HEK293 (cell line): ENCODE data around the gene SLAMF6.

Source experiments
- CTCF ChIA-PET: fragments of 350-600 bp; formaldehyde crosslinking; extraction: SDS; loops from one replicate; lab custom pipeline; 2021; ENCODE audit warnings: antibody characterized with exemption; lab: Yijun Ruan, JAX
- POLR2A ChIA-PET: fragments of 300-600 bp; formaldehyde crosslinking; extraction: SDS; loops from one replicate; lab custom pipeline; 2020; ENCODE audit warnings: antibody characterized with exemption, inconsistent platforms; lab: Yijun Ruan, JAX
- H3K27ac ChIP-seq: fragments of 200-500 bp; sonication (Bioruptor generic); 2 replicates; pipeline ENCODE4 v1.5.1; 2014; ENCODE audit warnings: low read depth, low read length, control low read depth, inconsistent platforms; ENCODE audit errors: extremely low read depth
- H3K36me3 ChIP-seq, 2 experiments: fragments of 200-500 bp in 1 of 2; sonication (Bioruptor generic) in 1 of 2; 1 replicate in 1 of 2; 2 replicates in 1 of 2; pipeline ENCODE4 v1.5.1; 2014 to 2017; ENCODE audit warnings: inconsistent platforms in 2 of 2, low read length in 2 of 2; ENCODE audit not compliant: control insufficient read depth in 2 of 2, insufficient read depth in 1 of 2
- H3K4me1 ChIP-seq: fragments of 200-500 bp; sonication (Bioruptor generic); 2 replicates; pipeline ENCODE4 v1.5.1; 2014; ENCODE audit warnings: mild to moderate bottlenecking, low read length, inconsistent platforms; ENCODE audit not compliant: control insufficient read depth, insufficient read depth
- H3K4me3 ChIP-seq: 2 replicates; pipeline ENCODE4 v1.5.1; 2011; ENCODE audit warnings: low read depth, mild to moderate bottlenecking, control low read depth, low read length, moderate library complexity
- H3K9me3 ChIP-seq: fragments of 200-500 bp; sonication (Bioruptor generic); 2 replicates; pipeline ENCODE4 v1.5.1; 2014; ENCODE audit warnings: low read depth, low read length, inconsistent platforms; ENCODE audit not compliant: control insufficient read depth, insufficient read depth
- BCL11A ChIP-seq: fragments of 450-650 bp; formaldehyde crosslinking; IDR thresholded peaks from 2 replicates; pipeline ENCODE4 v1.5.1; 2016; ENCODE audit warnings: low read depth, missing biosample characterization, missing genetic modification characterization
- INSM2 ChIP-seq: fragments of 450-650 bp; formaldehyde crosslinking; IDR thresholded peaks from 2 replicates; pipeline ENCODE4 v1.5.1; 2016; ENCODE audit warnings: missing biosample characterization, missing genetic modification characterization
- OVOL3 ChIP-seq: fragments of 450-650 bp; formaldehyde crosslinking; IDR thresholded peaks from 2 replicates; pipeline ENCODE4 v1.5.1; 2016; ENCODE audit warnings: missing biosample characterization, missing genetic modification characterization
- RBAK ChIP-seq: fragments of 450-650 bp; formaldehyde crosslinking; IDR thresholded peaks from 2 replicates; pipeline ENCODE4 v1.5.1; 2016; ENCODE audit warnings: missing biosample characterization, missing genetic modification characterization
- SCRT1 ChIP-seq: fragments of 450-650 bp; formaldehyde crosslinking; IDR thresholded peaks from 2 replicates; pipeline ENCODE4 v1.5.1; 2016; ENCODE audit warnings: missing biosample characterization, missing genetic modification characterization, borderline replicate concordance
- ZBTB17 ChIP-seq: fragments of 450-650 bp; formaldehyde crosslinking; IDR thresholded peaks from 2 replicates; pipeline ENCODE4 v1.5.1; 2016; ENCODE audit warnings: missing biosample characterization, missing genetic modification characterization
- ZBTB8A ChIP-seq: fragments of 450-650 bp; formaldehyde crosslinking; IDR thresholded peaks from 2 replicates; pipeline ENCODE4 v1.5.1; 2016; ENCODE audit warnings: missing biosample characterization, missing genetic modification characterization
- ZFP3 ChIP-seq: fragments of 450-650 bp; formaldehyde crosslinking; IDR thresholded peaks from 2 replicates; pipeline ENCODE4 v1.5.1; 2016; ENCODE audit warnings: low read depth, missing biosample characterization, missing genetic modification characterization
- ZNF133 ChIP-seq: fragments of 450-650 bp; formaldehyde crosslinking; IDR thresholded peaks from 2 replicates; pipeline ENCODE4 v1.5.1; 2016; ENCODE audit warnings: missing biosample characterization, missing genetic modification characterization
- ZNF248 ChIP-seq: fragments of 450-650 bp; formaldehyde crosslinking; IDR thresholded peaks from 2 replicates; pipeline ENCODE4 v1.5.1; 2017; ENCODE audit warnings: missing biosample characterization, missing genetic modification characterization
- ZNF335 ChIP-seq: fragments of 450-650 bp; formaldehyde crosslinking; conservative IDR thresholded peaks from 2 replicates; pipeline ENCODE4 v1.5.1; 2016; ENCODE audit warnings: missing biosample characterization, missing genetic modification characterization
- ZNF394 ChIP-seq: fragments of 450-650 bp; formaldehyde crosslinking; IDR thresholded peaks from 2 replicates; pipeline ENCODE4 v1.5.1; 2016; ENCODE audit warnings: missing biosample characterization, missing genetic modification characterization, mild to moderate bottlenecking, moderate library complexity, borderline replicate concordance
- ZNF404 ChIP-seq: fragments of 450-650 bp; formaldehyde crosslinking; IDR thresholded peaks from 2 replicates; pipeline ENCODE4 v1.5.1; 2017; ENCODE audit warnings: missing biosample characterization, missing genetic modification characterization
- ZNF48 ChIP-seq: fragments of 450-650 bp; formaldehyde crosslinking; IDR thresholded peaks from 2 replicates; pipeline ENCODE4 v1.5.1; 2016; ENCODE audit warnings: missing biosample characterization, missing genetic modification characterization
- ZNF580 ChIP-seq: fragments of 450-650 bp; formaldehyde crosslinking; IDR thresholded peaks from 2 replicates; pipeline ENCODE4 v1.5.1; 2016; ENCODE audit warnings: missing biosample characterization, missing genetic modification characterization
- ZNF768 ChIP-seq: fragments of 450-650 bp; formaldehyde crosslinking; IDR thresholded peaks from 2 replicates; pipeline ENCODE4 v1.5.1; 2018; ENCODE audit warnings: missing biosample characterization, mild to moderate bottlenecking, missing genetic modification characterization
- ZNF776 ChIP-seq: fragments of 450-650 bp; formaldehyde crosslinking; IDR thresholded peaks from 2 replicates; pipeline ENCODE4 v1.5.0; 2017; ENCODE audit warnings: missing biosample characterization, missing genetic modification characterization, borderline replicate concordance
- TF ChIP-seq, protein P1 (sequence below): fragments of 450-650 bp; formaldehyde crosslinking; IDR thresholded peaks from 2 replicates; pipeline ENCODE4 v1.5.1; 2016; ENCODE audit warnings: missing biosample characterization, missing genetic modification characterization
- TF ChIP-seq, protein P2 (sequence below): fragments of 450-650 bp; formaldehyde crosslinking; IDR thresholded peaks from 2 replicates; pipeline ENCODE4 v1.5.1; 2016; ENCODE audit warnings: missing biosample characterization, missing genetic modification characterization
- TF ChIP-seq, protein P3 (sequence below): fragments of 450-650 bp; formaldehyde crosslinking; IDR thresholded peaks from 2 replicates; pipeline ENCODE4 v1.5.1; 2016; ENCODE audit warnings: missing biosample characterization, missing genetic modification characterization
- TF ChIP-seq, protein P4 (sequence below): fragments of 450-650 bp; formaldehyde crosslinking; conservative IDR thresholded peaks from 2 replicates; pipeline ENCODE4 v1.5.1; 2016; ENCODE audit warnings: low read depth, missing biosample characterization, missing genetic modification characterization

SLAMF6 gene

DNA sequence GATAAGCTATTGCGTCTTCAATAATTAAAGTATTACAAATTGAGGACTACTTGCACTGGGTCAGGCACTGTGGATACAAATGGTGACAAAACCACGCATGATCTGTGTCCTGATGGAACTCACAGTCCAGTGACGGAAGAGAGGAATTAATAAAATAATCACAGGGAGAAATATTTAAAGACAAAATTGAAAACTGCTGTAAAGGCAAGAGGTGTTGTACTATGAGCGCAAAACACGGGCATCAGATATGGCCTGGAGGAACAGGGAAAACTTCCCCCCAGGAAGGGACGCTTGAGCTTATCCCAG, 16.6 kb upstream of the SLAMF6 start (continued):
- TF ChIP-seq, protein P1, sequence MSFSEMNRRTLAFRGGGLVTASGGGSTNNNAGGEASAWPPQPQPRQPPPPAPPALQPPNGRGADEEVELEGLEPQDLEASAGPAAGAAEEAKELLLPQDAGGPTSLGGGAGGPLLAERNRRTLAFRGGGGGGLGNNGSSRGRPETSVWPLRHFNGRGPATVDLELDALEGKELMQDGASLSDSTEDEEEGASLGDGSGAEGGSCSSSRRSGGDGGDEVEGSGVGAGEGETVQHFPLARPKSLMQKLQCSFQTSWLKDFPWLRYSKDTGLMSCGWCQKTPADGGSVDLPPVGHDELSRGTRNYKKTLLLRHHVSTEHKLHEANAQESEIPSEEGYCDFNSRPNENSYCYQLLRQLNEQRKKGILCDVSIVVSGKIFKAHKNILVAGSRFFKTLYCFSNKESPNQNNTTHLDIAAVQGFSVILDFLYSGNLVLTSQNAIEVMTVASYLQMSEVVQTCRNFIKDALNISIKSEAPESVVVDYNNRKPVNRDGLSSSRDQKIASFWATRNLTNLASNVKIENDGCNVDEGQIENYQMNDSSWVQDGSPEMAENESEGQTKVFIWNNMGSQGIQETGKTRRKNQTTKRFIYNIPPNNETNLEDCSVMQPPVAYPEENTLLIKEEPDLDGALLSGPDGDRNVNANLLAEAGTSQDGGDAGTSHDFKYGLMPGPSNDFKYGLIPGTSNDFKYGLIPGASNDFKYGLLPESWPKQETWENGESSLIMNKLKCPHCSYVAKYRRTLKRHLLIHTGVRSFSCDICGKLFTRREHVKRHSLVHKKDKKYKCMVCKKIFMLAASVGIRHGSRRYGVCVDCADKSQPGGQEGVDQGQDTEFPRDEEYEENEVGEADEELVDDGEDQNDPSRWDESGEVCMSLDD (tag by site-specific recombination), result no peak
- TF ChIP-seq ZNF335, result no peak
- TF ChIP-seq, protein P2, sequence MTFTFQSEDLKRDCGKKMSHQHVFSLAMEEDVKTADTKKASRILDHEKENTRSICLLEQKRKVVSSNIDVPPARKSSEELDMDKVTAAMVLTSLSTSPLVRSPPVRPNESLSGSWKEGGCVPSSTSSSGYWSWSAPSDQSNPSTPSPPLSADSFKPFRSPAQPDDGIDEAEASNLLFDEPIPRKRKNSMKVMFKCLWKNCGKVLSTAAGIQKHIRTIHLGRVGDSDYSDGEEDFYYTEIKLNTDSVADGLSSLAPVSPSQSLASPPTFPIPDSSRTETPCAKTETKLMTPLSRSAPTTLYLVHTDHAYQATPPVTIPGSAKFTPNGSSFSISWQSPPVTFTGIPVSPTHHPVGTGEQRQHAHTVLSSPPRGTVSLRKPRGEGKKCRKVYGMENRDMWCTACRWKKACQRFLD (tag by site-specific recombination), result no peak
- no peak for TF ChIP-seq ZNF48 (tag by site-specific recombination)
- no peak for TF ChIP-seq RBAK (tag by site-specific recombination)

DNA sequence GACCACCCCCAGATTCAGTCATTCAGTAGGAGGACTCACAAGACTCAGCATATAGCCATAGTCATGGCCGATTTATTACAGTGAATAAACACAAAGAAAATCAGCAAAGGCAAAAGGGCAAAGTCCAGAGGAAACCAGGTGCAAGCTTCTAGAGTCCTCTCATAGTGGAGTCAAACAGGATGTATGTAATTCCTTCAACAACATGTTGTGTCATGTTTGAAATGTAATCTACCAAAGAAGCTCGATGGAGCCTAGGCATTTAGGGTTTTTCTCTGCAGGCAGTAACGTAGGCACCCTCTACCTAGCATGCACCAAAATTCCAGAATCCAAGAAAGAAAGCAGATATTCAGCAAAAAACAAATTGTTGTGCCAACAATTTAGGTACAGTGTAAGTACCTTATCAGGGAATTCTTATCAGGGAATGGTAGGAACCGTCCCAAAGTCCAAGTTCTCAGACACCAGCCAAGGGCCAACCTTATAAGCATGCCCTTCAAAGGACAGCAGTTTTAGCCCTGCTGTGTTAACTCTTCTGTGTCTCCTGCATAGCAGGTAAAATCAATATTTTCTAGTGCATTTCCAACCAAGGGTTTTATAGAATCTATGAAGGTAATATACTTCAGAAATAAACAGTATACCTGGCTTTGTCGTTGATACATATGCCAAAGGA, 16.1 kb upstream of the SLAMF6 start:
- Histone ChIP-seq H3K4me3 (no peak overlapping the region), H3K4me1 (no peaks in the 10 kb centered on the region), H3K27ac (no peak overlapping the region), H3K9me3 (no peaks in the 10 kb centered on the region), H3K36me3 (no peaks in the 10 kb centered on the region)
- ChIA-PET POLR2A (no interaction called here), CTCF (interaction anchor here (1.2 to 1.3 kb wide), 2 partner anchors 10 to 186 kb away, joined by 3 to 4 read pairs; no protein-coding TSS in a partner anchor)
- no peak for TF ChIP-seq ZNF404 (tag by site-specific recombination)
- TF ChIP-seq ZNF580, result no peak
- no peak for TF ChIP-seq ZBTB8A (tag by site-specific recombination)
- no peak for TF ChIP-seq ZFP3 (tag by site-specific recombination)
- no peak for TF ChIP-seq ZNF776 (tag by site-specific recombination)
- TF ChIP-seq ZNF335, result no peak
- TF ChIP-seq ZNF394 (tag by site-specific recombination), result no peak
- no peak for TF ChIP-seq ZBTB17
- no peak for TF ChIP-seq ZNF768 (tag by site-specific recombination)

- Histone ChIP-seq H3K4me1 (no peaks in the 10 kb centered on the region), H3K36me3 (no peaks in the 10 kb centered on the region), H3K9me3 (no peaks in the 10 kb centered on the region), H3K27ac (no peak overlapping the region), H3K4me3 (no peak overlapping the region)
- ChIA-PET POLR2A (no interaction called here), CTCF (interaction anchor here (0.7 kb wide), 1 partner anchor 654 kb away, joined by 3 read pairs; no protein-coding TSS in a partner anchor)
- TF ChIP-seq, protein P3, sequence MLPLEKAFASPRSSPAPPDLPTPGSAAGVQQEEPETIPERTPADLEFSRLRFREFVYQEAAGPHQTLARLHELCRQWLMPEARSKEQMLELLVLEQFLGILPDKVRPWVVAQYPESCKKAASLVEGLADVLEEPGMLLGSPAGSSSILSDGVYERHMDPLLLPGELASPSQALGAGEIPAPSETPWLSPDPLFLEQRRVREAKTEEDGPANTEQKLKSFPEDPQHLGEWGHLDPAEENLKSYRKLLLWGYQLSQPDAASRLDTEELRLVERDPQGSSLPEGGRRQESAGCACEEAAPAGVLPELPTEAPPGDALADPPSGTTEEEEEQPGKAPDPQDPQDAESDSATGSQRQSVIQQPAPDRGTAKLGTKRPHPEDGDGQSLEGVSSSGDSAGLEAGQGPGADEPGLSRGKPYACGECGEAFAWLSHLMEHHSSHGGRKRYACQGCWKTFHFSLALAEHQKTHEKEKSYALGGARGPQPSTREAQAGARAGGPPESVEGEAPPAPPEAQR (tag by site-specific recombination), result no peak
- TF ChIP-seq OVOL3 (tag by site-specific recombination) (no peak), ZNF248 (no peak), SCRT1 (tag by site-specific recombination) (no peak), ZNF133 (tag by site-specific recombination) (no peak), INSM2 (tag by site-specific recombination) (no peak), BCL11A (no peak)
- TF ChIP-seq, protein P4, sequence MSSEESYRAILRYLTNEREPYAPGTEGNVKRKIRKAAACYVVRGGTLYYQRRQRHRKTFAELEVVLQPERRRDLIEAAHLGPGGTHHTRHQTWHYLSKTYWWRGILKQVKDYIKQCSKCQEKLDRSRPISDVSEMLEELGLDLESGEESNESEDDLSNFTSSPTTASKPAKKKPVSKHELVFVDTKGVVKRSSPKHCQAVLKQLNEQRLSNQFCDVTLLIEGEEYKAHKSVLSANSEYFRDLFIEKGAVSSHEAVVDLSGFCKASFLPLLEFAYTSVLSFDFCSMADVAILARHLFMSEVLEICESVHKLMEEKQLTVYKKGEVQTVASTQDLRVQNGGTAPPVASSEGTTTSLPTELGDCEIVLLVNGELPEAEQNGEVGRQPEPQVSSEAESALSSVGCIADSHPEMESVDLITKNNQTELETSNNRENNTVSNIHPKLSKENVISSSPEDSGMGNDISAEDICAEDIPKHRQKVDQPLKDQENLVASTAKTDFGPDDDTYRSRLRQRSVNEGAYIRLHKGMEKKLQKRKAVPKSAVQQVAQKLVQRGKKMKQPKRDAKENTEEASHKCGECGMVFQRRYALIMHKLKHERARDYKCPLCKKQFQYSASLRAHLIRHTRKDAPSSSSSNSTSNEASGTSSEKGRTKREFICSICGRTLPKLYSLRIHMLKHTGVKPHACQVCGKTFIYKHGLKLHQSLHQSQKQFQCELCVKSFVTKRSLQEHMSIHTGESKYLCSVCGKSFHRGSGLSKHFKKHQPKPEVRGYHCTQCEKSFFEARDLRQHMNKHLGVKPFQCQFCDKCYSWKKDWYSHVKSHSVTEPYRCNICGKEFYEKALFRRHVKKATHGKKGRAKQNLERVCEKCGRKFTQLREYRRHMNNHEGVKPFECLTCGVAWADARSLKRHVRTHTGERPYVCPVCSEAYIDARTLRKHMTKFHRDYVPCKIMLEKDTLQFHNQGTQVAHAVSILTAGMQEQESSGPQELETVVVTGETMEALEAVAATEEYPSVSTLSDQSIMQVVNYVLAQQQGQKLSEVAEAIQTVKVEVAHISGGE (tag by site-specific recombination), result no peak
These were observed 14.9 kb upstream of the SLAMF6 start for GRCh38 chr1:160537714-160538665.
